ENCODE data around the gene KCNK15. TPM values are rescaled to one million over a fixed set of nuclear protein-coding genes. Genes with fewer than 3 reads are reported as not detected.

Gene KCNK15
- total RNA-seq, 1 experiment from 2014 or later: 0.33 TPM

DNA sequence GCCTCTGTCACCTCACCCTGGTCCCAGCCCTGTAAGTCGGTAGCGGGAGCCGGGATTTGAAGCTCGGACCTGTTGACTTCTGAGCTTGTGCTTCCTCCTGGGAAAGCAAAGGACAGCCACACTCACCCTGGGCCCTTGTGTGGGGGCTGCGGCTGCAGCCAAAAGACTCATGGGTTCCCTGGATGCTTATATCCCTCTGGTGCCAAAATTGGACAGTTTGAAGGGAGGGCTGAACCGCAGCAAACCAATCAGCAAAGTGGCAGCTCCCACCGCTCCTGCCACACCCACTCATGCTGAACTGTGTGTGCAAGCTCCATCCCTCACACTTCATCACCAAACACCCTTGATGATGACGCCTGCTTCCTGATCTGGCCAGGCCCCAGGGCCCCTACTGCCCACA, 34.4 kb upstream of the KCNK15 start:
- Histone ChIP-seq H3K23ac (ENCODE audit: insufficient read length, low read depth, low read length) (no peak overlapping the region), H2BK20ac (ENCODE audit: low read depth, low read length, poor library complexity, severe bottlenecking) (no peak overlapping the region), H3K23me2 (ENCODE audit: insufficient read length, low read depth, low read length, poor library complexity, severe bottlenecking) (no peaks in the 10 kb centered on the region), H3K14ac (ENCODE audit: insufficient read depth, low read length) (no peak overlapping the region), H4K91ac (ENCODE audit: insufficient read length, low read depth, low read length) (no peak overlapping the region), H3K9me3 (ENCODE audit: control insufficient read depth, low read depth, low read length) (no peaks in the 10 kb centered on the region), H2BK12ac (ENCODE audit: insufficient read length, low read depth, low read length) (no peak overlapping the region), H3K27me3 (ENCODE audit: insufficient read depth, low read length) (no peaks in the 10 kb centered on the region), H3K79me2 (ENCODE audit: insufficient read depth, low read length) (no peaks in the 10 kb centered on the region), H3K4ac (ENCODE audit: low read depth, low read length) (no peak overlapping the region), H3K79me1 (ENCODE audit: insufficient read depth, low read depth, low read length, poor library complexity, severe bottlenecking) (no peaks in the 10 kb centered on the region), H3K18ac (ENCODE audit: insufficient read length, low read depth, low read length) (no peak overlapping the region), H4K8ac (replicated peaks; ENCODE audit: insufficient read length, low read depth, low read length) (no peak overlapping the region), H2BK5ac (ENCODE audit: insufficient read length, low read length) (no peak overlapping the region), H2AFZ (ENCODE audit: low read length) (no peak overlapping the region), H3T11ph (ENCODE audit: low read length) (no peak overlapping the region), H3K27ac (ENCODE audit: insufficient read length, low read depth, low read length) (no peak overlapping the region), H3K9ac (ENCODE audit: extremely low read depth, insufficient read length, low read length) (no peak overlapping the region), H2BK15ac (ENCODE audit: low read depth, low read length) (no peak overlapping the region), H4K20me1 (ENCODE audit: control insufficient read depth, insufficient read depth, insufficient read length) (no peaks in the 10 kb centered on the region), H3K4me2 (ENCODE audit: insufficient read depth, insufficient read length, low read length) (no peak overlapping the region), H4K5ac (ENCODE audit: insufficient read length, low read depth, low read length) (no peak overlapping the region), H3K4me1 (ENCODE audit: insufficient read depth, low read length) (no peaks in the 10 kb centered on the region), H2AK5ac (ENCODE audit: insufficient read length, low read length) (no peak overlapping the region), H2BK120ac (ENCODE audit: low read depth, low read length, poor library complexity, severe bottlenecking) (no peak overlapping the region), H3K56ac (ENCODE audit: insufficient read length, low read depth, low read length) (no peak overlapping the region)
- peaks cover 0 to 6% of the 10 kb centered on the region in 2 experiments; a peak in 3 of 4 replicates for H3K4me1 Mint-ChIP-seq
- no peak overlapping the region for H3K4me3 Mint-ChIP-seq
- no peaks in the 10 kb centered on the region for H3K36me3 Mint-ChIP-seq (ENCODE audit: insufficient read depth in 1 of 3, low read depth in 3 of 3)
- TF ChIP-seq, protein P1, sequence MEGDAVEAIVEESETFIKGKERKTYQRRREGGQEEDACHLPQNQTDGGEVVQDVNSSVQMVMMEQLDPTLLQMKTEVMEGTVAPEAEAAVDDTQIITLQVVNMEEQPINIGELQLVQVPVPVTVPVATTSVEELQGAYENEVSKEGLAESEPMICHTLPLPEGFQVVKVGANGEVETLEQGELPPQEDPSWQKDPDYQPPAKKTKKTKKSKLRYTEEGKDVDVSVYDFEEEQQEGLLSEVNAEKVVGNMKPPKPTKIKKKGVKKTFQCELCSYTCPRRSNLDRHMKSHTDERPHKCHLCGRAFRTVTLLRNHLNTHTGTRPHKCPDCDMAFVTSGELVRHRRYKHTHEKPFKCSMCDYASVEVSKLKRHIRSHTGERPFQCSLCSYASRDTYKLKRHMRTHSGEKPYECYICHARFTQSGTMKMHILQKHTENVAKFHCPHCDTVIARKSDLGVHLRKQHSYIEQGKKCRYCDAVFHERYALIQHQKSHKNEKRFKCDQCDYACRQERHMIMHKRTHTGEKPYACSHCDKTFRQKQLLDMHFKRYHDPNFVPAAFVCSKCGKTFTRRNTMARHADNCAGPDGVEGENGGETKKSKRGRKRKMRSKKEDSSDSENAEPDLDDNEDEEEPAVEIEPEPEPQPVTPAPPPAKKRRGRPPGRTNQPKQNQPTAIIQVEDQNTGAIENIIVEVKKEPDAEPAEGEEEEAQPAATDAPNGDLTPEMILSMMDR (conservative IDR thresholded peaks at IDR 0.05): no peak
- H3K27ac Mint-ChIP-seq: no peak overlapping the region
- DNase-seq: no peak
- no peaks in the 10 kb centered on the region for H3K9me3 Mint-ChIP-seq
- H3K27me3 Mint-ChIP-seq (ENCODE audit: low read depth): no peaks in the 10 kb centered on the region; the same call in 1 of the 2 replicates
- WGBS (ENCODE audit: extremely low coverage, insufficient read length, low lambda C conversion rate): no CpG with 5 or more reads among the region's 8 CpGs
